ENCODE measurements around the gene TRMU. TPM values are rescaled to one million over a fixed set of nuclear protein-coding genes. Genes with fewer than 3 reads are reported as not detected.

TRMU gene
- total RNA-seq (10 to 100 TPM; 31.5 to 48.7 (median 38.9) TPM), polyA plus RNA-seq (40.2 TPM)
- long read RNA-seq, donor 1, transcript TRMU-207 (11 exons, 1,882 nt), result minor isoform, 6 of 94 reads
- long read RNA-seq, donor 1, transcript TRMU-201 (11 exons, 1,940 nt), result major isoform, 34 of 94 reads
- long read RNA-seq, donor 1, transcript TRMU-203 (10 exons, 1,830 nt), result minor isoform, 5 of 94 reads
- long read RNA-seq, donor 1, partial matches to known transcripts, result 5 of 94 reads
- long read RNA-seq, donor 1, other reads (novel, unspliced or antisense), result 30 of 94 reads
- long read RNA-seq, donor 2, transcript TRMU-201 (11 exons, 1,940 nt), result major isoform, 15 of 51 reads
- long read RNA-seq, donor 2, partial matches to known transcripts, result 9 of 51 reads
- long read RNA-seq, donor 2, other reads (novel, unspliced or antisense), result 17 of 51 reads
- long read RNA-seq, donor 3, transcript TRMU-202 (10 exons, 1,381 nt), result minor isoform, 10 of 337 reads
- long read RNA-seq, donor 3, transcript TRMU-207 (11 exons, 1,882 nt), result minor isoform, 15 of 337 reads
- long read RNA-seq, donor 3, transcript TRMU-201 (11 exons, 1,940 nt), result major isoform, 106 of 337 reads
- long read RNA-seq, donor 3, transcript TRMU-203 (10 exons, 1,830 nt), result minor isoform, 19 of 337 reads
- long read RNA-seq, donor 3, partial matches to known transcripts, result 29 of 337 reads
- long read RNA-seq, donor 3, other reads (novel, unspliced or antisense), result 129 of 337 reads
- long read RNA-seq, donor 4, transcript TRMU-201 (11 exons, 1,940 nt), result major isoform, 13 of 42 reads
- long read RNA-seq, donor 4, partial matches to known transcripts, result 4 of 42 reads
- long read RNA-seq, donor 4, other reads (novel, unspliced or antisense), result 17 of 42 reads

- under 1% methylated on average over 93 of the region's 93 CpGs for WGBS
- Histone ChIP-seq H3K4me1 (ENCODE audit: control insufficient read depth, insufficient read depth, low read length) (no peaks in the 10 kb centered on the region), H3K27me3 (ENCODE audit: control insufficient read depth, insufficient read depth) (no peaks in the 10 kb centered on the region), H3K4me3 (ENCODE audit: low read length) (peak within 1 kb of the TSS; percentile 75), H3K9me3 (ENCODE audit: control insufficient read depth, low read length) (no peaks in the 10 kb centered on the region), H3K27ac (ENCODE audit: low read length) (peak within 1 kb of the TSS; percentile 96)
- intact Hi-C loops (cut with DNase I), result no loop called here
- DNase-seq, result peak; percentile 89 to 95 (median 95)
- peak; percentile 96 for ATAC-seq
Observed at GRCh38 chr22:46335201-46336118, at the start of gene TRMU. TRMU (plus strand) TSS chr22:46335714; CDS start chr22:46335765, 51 bp downstream.

DNA sequence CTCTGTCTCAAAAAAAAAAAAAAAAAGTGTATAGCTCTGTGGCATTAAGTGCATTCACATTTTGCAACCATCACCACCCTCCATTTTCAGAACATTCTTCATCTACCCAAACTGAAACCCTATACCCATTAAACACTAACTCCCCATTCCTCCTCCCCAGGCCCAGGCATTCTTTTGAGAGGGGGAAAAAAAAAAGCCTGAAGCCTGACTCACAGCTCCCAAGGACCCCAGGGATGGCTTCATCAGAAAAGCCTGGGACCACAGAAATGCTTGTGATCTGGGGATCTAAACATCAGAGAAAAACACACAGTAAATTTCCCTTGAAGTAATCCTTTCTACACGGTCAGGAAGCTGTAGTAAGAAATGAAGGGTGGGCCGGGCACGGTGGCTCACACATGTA, 49.5 kb upstream of the TRMU start:
- intact Hi-C loops (cut with DNase I), result no loop called here
- 96% methylated on average over 3 of the region's 3 CpGs for WGBS
- Histone ChIP-seq H3K4me1 (ENCODE audit: control insufficient read depth, insufficient read depth, low read length) (peaks cover 3% of the 10 kb centered on the region), H3K9me3 (ENCODE audit: control insufficient read depth, low read length) (no peaks in the 10 kb centered on the region), H3K4me3 (ENCODE audit: low read length) (no peak overlapping the region), H3K27ac (ENCODE audit: low read length) (no peak overlapping the region), H3K27me3 (ENCODE audit: control insufficient read depth, insufficient read depth) (no peaks in the 10 kb centered on the region)
- no peak for DNase-seq
- no peak for ATAC-seq

DNA sequence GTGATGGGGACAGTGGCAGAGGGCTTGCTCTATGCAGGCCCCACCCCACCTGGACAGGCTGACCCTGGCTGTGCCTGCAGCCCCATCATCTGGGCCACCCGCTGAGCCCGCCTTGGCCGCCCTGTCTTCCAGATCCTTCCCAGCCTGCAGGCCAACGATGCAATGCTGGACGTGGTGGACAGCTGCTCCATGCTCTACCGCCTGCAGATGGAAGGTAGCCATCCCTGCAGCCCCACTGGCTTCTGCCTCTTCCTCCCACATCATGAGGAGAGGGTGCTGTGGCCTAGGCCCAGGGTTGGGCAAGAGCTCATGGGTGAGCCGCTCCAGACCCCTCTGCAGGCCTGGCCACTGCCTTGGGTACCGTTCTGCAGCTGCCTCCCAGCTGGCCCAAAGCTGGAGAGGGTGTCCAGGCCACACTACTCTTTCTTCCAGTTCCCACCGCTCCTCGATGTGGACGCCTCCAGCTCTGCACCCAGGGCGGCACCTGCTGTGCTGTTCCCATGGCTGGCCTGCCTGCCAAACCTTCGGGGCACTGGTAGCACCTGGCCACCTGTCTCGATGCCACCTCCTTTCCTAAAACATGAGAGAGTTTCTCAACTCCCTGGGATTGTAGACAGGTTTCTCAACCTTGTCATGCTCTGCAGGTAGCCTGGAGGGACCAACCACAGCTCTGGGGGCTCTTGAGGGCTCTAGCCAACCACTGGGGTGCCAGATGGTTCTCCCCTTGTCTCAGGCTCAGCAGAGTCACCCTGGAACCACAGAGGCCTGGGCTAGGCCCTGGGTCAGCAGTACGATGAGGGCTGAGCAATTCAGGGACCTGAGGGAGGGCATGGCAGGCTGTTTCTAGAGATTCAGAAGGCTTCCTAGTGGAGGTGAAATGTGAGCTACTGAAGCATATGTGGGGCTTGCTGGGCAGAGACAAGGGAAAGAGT, 48.3 kb upstream of the TRMU start:
- 89% methylated on average over 15 of the region's 15 CpGs for WGBS
- no peaks in the 10 kb centered on the region for H3K27me3 ChIP-seq (ENCODE audit: control insufficient read depth, insufficient read depth)
- peak overlapping the region; percentile 78 for H3K27ac ChIP-seq (ENCODE audit: low read length)
- peak in 1 of 3 donors; percentile 48 for DNase-seq
- H3K9me3 ChIP-seq (ENCODE audit: control insufficient read depth, low read length), result no peaks in the 10 kb centered on the region
- no peak for ATAC-seq
- no peak overlapping the region for H3K4me3 ChIP-seq (ENCODE audit: low read length)
- intact Hi-C loops (cut with DNase I), result no loop called here
- H3K4me1 ChIP-seq (ENCODE audit: control insufficient read depth, insufficient read depth, low read length), result peaks cover 3% of the 10 kb centered on the region

- Histone ChIP-seq H3K9me3 (ENCODE audit: control insufficient read depth, low read length) (no peaks in the 10 kb centered on the region), H3K27me3 (ENCODE audit: control insufficient read depth, insufficient read depth) (no peaks in the 10 kb centered on the region), H3K4me3 (ENCODE audit: low read length) (no peak overlapping the region), H3K4me1 (ENCODE audit: control insufficient read depth, insufficient read depth, low read length) (peaks cover 3% of the 10 kb centered on the region), H3K27ac (ENCODE audit: low read length) (peak overlapping the region; percentile 78)
- peak in 2 of 3 donors; percentile 74 to 79 for DNase-seq
- intact Hi-C loops (cut with DNase I), result no loop called here
- 49% methylated on average over 24 of the region's 24 CpGs for WGBS
- ATAC-seq, result peak; percentile 9 to 45
Observed at GRCh38 chr22:46287873-46288751, 47.4 kb upstream of the TRMU start.

GRCh38 chr22:46288846-46289243, 46.7 kb upstream of the TRMU start:
- WGBS, result 81% methylated on average over 7 of the region's 7 CpGs
- ATAC-seq (no peak), DNase-seq (no peak)
- Histone ChIP-seq H3K9me3 (ENCODE audit: control insufficient read depth, low read length) (no peaks in the 10 kb centered on the region), H3K4me3 (ENCODE audit: low read length) (no peak overlapping the region), H3K27ac (ENCODE audit: low read length) (peak overlapping the region; percentile 78), H3K4me1 (ENCODE audit: control insufficient read depth, insufficient read depth, low read length) (peaks cover 3% of the 10 kb centered on the region), H3K27me3 (ENCODE audit: control insufficient read depth, insufficient read depth) (no peaks in the 10 kb centered on the region)
- intact Hi-C loops (cut with DNase I), result no loop called here

DNA sequence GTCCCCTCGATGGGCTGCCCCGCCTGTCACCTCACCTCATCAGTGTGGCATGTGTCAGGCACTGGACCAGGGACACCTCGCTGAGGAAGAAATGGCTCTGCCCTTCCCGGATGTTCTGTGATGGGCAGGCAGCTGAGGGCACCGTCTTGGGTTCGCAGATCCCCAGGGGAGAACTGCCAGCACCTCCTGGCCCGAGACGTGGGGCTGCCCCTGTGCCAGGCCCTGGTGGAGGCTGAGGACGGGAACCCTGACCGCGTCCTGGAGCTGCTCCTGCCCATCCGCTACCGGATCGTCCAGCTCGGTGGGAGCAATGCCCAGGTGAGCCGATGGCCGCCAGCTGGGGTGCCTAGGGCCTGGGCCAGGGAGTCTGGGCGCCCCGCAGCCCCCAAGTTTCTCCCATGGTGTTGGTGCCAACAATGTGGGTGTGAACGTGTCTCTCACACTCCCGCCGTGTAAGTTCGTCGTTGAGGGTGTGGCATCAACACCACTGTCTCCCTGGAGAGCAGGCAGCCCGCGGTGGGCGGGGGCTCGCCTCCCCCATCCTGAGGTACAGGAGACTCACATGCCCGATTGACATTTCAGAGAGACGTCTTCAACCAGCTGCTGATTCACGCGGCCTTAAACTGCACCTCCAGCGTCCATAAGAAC, 46.1 kb upstream of the TRMU start:
- peak overlapping the region; percentile 78 for H3K27ac ChIP-seq (ENCODE audit: low read length)
- ATAC-seq, result peak; percentile 22 to 44
- 71% methylated on average over 33 of the region's 33 CpGs for WGBS
- intact Hi-C loops (cut with DNase I), result no loop called here
- peaks cover 3% of the 10 kb centered on the region for H3K4me1 ChIP-seq (ENCODE audit: control insufficient read depth, insufficient read depth, low read length)
- no peak overlapping the region for H3K4me3 ChIP-seq (ENCODE audit: low read length)
- DNase-seq, result peak in 2 of 3 donors; percentile 67 to 73
- H3K9me3 ChIP-seq (ENCODE audit: control insufficient read depth, low read length), result no peaks in the 10 kb centered on the region
- no peaks in the 10 kb centered on the region for H3K27me3 ChIP-seq (ENCODE audit: control insufficient read depth, insufficient read depth)

DNA sequence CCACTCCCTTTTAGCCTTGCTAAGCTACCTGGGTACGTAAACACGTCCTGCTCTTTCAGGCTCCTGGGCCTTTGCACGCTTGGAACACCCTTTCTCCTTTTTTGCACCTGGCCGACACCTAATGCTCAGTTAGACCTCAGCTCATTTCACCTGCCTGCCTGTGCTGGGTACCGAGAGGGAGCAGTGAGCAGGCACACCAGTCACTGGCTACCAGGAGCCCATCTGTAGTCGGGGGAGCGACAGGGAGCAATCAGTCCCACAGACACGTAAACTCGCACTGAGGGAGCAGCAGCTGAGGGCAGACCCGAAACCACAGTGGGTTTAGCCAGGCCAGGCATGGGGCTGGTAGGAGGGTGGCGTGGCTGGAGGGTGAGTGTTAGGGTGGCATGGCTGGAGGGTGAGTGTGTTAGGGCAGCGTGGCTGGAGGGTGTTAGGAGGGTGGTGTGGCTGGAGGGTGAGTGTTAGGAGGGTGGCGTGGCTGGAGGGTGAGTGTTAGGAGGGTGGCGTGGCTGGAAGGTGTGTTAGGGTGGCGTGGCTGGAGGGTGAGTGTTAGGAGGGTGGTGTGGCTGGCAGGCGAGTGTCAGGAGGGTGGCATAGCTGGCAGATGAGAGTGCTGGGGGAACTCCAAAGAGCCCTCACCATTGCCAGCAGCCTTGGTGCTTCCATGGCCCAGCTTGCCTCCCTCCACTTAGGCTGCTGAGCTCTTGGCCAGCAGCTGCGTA, 45.2 kb upstream of the TRMU start:
- H3K27ac ChIP-seq (ENCODE audit: low read length), result peak overlapping the region; percentile 71
- no peaks in the 10 kb centered on the region for H3K27me3 ChIP-seq (ENCODE audit: control insufficient read depth, insufficient read depth)
- ATAC-seq, result peak; percentile 58 to 68
- no peaks in the 10 kb centered on the region for H3K9me3 ChIP-seq (ENCODE audit: control insufficient read depth, low read length)
- 76% methylated on average over 17 of the region's 17 CpGs for WGBS
- peaks cover 3% of the 10 kb centered on the region for H3K4me1 ChIP-seq (ENCODE audit: control insufficient read depth, insufficient read depth, low read length)
- intact Hi-C loops (cut with DNase I), result loop anchor here in 1 of 4 donors (10.0 kb wide), 1 partner anchor 285 kb away; no protein-coding TSS in a partner anchor
- peak; percentile 55 to 83 (median 74) for DNase-seq
- H3K4me3 ChIP-seq (ENCODE audit: low read length), result no peak overlapping the region

DNA sequence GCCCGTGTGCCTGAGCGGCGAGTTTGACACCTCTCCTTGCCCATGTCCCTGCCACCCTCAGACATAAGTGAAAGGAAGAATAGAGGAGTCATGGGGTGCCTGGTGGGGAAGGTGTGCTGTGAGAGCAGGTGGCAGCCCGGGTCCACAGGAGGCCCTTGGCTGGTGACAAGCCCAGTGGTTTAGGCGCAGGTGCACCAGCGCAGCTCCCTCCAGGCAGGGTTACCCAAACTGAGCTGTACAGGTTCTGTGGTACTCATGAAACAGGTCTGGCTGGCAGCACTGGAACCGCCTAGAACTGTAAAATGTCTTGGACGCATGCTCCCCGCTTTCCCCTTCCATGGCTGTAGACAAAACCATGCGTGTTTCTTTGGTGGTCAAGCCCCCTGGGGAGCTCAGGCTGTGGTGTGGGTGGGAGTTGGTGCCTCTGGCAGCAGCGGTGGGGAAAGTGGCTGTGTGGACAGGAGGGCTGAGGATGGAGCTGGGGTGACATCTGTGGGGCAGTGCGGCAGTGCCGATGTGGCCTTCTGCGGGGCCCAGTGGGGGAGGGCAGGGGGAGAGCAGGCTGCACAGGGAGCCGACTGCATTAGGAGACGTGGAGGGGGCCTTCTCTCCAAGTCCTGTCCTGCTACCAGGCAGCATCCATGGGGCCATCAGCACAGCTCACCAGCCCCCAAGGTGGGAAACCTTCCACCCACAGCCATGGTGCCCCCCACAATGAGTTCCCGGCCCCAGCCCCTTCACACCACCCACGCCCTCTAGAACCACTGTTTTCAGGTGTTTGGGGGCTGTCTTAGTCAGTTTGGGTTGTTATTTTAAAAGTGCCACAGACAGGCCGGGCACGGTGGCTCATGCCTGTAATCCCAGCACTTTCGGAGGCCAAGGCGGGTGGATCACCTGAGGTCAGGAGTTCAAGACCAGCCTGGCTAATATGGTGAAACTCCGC, 44.4 kb upstream of the TRMU start:
- WGBS, result 89% methylated on average over 23 of the region's 23 CpGs
- intact Hi-C loops (cut with DNase I), result loop anchor here in 1 of 4 donors (10.0 kb wide), 1 partner anchor 286 kb away; no protein-coding TSS in a partner anchor
- no peaks in the 10 kb centered on the region for H3K9me3 ChIP-seq (ENCODE audit: control insufficient read depth, low read length)
- DNase-seq (no peak), ATAC-seq (no peak)
- peak overlapping the region; percentile 31 for H3K27ac ChIP-seq (ENCODE audit: low read length)
- no peak overlapping the region for H3K4me3 ChIP-seq (ENCODE audit: low read length)
- H3K27me3 ChIP-seq (ENCODE audit: control insufficient read depth, insufficient read depth), result no peaks in the 10 kb centered on the region
- H3K4me1 ChIP-seq (ENCODE audit: control insufficient read depth, insufficient read depth, low read length), result peaks cover 5% of the 10 kb centered on the region
